HG02973 (cell line): ENCODE measurements around the gene CD93.

Source experiments
- ATAC-seq: cut with Tn5 transposase; IDR thresholded peaks from one replicate; pipeline ENCODE4 v1.9.1; 2021; ENCODE audit warnings: moderate library complexity; ENCODE audit not compliant: unreplicated experiment

Gene CD93

DNA sequence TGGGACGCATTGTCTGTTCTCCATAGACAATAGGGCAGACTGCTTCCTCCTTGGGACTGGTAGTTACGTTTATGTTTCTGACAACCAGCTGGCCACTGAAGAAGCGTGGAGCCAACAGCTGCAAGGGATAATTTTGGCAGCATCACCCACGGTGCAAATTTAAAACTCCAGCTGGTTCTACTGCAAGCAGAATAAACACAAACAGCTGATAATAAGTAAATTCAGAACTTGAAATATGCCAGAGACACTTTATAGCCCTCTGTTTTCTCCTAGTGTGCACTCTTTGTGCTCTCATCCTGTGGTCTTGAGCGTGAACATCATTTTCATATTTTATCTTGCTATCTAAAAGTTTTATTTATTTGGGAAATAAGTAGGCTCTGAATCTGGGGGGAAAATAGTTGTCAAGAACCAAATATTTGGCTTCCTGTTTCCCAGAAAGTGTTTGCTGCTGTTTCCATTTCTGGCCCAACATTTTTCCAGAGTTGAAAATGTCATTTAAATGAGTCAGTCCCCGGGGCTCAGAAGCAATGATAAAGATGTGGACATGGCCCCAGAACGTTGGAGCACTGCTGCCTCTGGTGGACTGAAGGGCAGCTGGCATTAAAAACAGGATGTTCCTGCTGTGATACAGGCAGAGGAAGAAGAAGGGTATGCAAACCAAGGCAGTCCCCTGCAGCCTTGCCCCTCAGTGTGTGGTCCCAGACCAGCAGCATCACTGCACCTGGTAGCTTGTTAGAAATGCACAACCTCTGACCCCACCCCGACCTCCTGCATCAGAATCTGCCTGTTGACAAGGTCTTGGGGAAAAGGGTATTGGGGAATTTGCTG is 24.2 kb downstream of the CD93 start:
- ATAC-seq = no peak

DNA sequence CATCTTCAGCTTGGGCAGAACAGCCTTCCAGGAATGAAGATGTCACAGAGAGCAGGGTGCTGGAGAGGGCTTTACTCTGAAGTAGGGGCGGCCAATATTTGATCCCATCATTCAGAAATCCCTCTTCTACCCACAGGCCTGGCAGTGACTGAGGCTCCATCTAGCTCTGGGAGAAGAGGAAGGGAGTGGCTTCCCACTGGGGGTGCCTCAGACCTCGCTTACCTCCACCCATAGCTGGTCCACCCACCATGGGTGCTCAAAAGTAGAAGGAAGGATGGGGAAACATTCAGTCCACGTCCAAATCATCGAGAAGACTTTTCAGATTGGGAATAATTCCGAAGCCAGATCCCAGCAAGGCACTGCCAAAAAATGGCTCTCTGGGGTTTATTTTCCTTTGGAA is 24.9 kb downstream of the CD93 start:
- no peak for ATAC-seq

DNA sequence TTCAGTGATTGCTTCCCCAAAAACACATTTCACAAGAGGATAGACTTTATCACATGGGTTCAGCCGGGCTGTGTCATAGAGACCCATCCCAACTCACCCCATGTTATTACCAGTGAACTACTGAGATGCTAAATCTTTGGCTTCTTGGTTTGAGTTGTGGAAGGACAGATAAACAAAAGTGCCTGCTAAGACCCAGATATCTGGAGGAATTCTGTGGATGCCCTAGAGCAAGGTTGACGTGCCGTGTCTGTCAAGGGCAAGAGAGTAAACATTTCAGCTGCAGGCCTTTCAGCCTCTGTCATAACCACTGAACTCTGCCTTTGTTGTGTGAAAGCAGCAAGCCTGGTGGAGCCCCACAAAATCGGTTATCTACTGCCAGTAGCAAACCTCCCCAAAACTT is 25.5 kb downstream of the CD93 start:
- ATAC-seq = no peak

DNA sequence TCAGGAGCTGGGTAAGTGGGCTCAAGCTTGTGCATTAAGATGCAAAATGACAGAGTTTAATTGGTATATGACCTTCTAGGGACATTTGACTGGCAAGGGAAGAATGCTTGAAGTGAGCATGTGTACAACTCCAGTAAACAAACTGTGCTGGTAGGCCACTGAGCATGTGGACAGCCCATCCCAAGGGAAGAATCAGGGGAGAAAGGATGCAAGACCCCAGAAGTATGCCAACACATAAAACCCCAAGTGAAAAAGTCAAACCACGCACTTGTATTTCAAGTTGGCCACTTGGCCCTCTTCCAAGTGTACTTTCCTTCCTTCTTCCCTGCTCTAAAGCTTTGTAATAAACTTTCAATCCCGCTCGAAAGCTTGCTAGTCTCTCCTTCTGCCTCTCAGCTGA is 26.3 kb downstream of the CD93 start:
- no peak for ATAC-seq

DNA sequence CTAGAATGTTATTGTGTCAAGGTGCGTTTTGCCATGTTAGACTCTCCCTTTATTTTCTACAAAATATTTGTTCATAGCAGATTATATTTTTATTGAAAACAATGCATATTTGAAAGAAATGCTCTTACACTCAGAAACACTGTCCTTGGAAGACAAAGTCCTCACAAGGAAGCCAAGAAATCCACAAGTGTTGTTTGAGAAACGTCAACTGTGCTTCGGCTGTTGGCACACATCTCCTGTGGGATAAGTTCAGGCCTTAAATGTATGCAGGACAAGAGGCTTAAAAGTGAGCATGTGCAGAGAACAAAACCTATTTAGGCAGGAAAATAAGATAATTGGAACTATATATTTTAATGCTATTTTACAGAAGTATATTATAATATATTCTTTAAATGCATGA is 27.1 kb downstream of the CD93 start:
- ATAC-seq = no peak

DNA sequence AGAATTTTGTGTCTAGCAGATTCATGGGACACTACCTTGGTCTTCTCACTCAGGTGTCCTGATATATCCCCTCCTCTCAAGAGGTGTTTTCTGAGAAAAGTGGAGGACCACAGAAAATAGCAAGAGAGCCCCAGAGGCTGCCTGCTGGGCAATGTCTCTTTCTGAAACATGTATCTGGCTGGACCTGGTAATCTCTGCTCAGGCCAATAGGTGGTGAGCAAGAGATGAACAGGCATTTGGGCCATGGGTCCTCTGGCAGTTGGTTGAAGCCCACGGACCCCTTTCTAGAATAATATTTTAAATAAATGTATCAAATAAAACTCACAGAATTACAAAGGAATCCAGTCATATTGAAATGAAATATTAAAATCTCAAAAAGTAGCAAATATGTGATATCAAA is 27.9 kb downstream of the CD93 start:
- no peak for ATAC-seq

DNA sequence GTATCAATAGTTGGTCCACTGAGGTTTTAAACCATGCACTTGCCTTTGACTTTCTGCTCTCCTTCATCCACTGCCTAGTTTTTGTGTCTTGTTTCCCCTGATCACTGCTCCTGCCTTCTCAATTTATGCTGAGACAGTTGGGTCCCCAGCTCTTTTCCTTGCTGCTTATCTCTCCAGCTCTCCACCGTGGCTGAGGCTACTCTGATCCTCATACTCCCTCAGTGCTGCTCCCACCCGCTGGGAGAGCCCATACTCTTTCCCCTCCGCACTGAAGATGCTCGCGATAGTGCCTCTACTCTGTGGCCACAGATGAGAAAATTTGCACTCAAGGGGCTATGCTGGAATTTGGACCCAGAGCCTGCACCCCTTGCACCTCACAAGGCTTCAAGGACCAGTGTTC is 33.2 kb downstream of the CD93 start:
- ATAC-seq = no peak

DNA sequence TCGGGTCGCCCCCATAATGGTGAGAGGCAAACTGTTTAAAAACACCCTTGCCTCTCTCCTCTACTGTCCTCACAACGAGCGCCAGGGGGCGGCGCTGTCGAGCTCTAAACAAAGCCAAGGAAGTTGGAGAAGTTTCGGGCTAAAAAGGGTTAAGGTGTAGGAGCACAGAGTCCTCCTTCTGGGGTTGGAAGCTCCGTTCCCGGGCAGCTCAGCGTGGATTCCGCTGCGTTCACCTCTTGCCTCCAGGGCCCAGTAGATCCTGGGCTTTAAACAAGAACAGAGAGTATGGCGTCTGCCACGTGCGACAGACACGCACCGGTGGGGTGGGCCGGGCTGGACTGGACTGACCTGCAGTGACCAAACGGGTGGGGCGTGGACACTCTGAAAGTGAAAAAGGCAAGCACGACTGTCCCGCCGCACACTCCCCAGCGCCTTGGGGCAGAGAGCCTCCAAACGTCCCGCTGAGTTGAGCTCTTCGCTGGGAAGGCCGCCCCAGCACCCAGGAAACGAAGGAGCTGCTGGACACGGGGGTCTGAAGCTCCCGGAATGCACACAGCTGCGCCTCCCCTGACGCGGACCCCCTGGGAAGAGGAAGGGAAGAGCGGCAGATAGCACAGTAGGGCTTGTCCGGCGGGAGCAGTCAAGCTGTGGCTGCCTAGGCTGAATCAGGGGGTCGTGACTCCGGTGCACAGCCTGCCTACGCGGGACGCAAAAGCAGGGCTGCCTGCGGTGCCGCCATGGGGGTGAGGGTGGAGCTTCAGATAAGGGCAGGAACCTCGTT is 35.1 kb downstream of the CD93 start:
- no peak for ATAC-seq

DNA sequence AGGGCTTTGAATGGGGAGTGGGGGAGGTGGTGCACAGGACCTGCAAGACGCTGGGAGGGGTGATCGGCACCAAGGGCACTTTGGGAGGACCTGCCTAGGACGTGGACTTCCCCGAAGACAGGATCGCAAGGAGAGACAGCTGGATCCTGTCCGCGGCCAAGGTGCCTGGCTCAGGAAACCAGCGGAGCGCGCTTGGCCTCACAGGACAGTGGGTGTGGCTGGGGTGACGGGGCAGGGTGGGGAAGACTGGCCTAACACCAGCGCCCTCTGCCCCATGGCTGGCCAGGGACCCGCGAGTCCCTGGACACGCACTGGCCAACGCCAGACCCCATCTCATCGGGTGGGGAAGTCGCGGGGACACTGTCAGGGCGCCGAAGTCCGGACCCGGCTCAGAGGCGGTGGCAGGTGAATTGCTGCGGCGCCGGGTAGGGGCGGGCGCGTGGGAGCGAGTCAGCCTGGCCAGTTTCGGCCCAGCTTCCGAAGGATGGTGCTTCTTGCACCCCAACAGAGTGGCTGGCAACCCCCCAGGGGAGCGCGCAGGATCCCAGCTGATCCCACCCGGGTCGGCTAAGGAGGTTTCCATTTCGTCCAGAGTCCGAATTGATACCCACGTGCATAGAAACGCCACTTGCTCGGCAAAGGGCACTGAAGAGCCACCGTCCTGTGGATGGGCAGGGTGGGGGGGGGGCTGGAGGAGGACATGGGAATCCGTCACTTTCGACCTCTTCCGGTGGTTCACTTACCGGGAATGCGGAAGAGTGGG is 35.9 kb downstream of the CD93 start:
- no peak for ATAC-seq

DNA sequence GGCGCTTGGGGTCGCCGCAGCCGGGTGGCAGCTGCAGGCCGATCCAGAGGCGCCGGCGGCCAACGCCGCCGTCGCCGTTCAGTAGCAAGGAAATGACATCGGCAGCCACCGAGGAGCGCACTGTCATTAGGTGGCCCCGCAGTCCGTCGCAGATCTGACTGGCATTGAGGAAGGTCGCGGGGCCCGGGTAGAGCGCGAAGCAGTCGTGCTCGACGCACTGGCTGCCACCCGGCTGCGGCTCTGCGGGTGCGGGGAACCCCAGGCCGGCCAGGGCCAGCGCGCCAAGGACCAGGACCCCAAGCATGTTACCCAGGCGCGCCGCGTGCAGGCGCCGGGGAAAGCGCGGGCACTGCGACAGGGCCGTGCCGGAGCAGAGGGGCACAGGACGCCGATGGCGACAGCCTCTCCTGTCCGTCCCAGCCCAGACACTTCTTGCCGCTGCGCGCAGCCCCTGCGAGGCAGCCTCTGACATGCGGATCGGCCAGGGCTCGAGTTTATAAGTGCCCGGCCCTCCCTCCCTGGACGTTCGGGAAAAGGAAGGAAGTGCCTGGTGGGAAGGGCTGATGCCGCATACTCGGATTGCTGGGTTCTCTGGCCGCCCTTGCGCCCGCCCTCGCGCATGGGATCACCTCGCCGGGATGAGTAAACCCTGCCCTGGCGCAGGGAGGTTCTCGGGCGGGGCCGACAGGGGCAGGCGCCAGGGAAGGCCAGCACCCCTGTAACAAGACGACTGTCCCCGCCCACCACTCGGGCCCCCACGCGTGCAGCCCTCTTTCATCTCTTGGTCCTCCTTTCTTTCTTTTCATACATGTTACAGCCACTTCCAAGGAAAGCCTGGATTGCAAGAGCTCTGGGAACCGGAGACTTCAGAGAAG is 36.7 kb downstream of the CD93 start, which contains the start of gene THBD:
Gene THBD, minus strand, starts transcription at position 472 of the 875 bp plus-strand sequence. Its CDS starts 168 bp downstream, at position 304.
- ATAC-seq = no peak

DNA sequence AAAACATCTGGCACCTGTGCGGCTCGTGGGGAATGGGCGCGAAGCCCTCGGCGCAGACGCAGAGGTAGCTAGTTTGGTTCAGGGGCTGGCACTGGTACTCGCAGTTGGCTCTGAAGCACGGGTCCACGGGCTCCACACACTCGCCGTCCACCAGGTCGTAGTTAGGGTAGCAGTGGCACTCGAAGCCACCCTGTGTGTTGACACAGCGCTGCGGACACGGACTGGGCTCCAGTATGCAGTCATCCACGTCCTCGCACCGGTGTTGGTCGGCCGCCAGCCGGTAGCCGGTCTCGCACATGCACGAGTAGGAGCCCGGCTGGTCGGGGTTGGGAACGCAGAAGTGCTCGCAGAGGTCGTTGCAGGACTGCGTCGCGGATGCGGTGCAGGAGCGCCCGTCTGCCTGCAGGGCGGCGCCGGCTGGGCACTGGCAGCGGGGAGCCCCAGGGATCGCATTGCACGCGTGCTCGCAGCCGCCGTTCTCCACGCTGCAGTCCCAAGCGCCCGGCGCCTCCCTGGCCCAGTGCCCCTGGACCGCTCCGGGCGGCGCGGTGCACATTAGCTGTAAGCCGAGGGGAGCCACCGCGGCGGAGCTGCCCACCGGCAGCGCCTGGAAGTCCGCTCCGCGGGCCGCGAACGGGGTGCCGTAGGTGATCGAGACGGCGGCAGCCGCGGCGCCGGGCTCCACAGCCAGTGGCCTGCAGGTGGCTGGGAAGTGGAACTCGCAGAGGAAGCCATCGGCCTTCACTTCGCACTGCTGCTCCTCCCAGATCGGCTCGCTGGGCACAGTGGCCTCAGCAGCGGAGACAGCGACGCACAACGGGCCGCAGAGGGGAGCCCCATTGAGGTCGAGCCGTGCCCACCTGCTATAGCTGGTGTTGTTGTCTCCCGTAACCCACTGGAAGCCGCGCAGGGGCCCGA is 37.6 kb downstream of the CD93 start:
- no peak for ATAC-seq

DNA sequence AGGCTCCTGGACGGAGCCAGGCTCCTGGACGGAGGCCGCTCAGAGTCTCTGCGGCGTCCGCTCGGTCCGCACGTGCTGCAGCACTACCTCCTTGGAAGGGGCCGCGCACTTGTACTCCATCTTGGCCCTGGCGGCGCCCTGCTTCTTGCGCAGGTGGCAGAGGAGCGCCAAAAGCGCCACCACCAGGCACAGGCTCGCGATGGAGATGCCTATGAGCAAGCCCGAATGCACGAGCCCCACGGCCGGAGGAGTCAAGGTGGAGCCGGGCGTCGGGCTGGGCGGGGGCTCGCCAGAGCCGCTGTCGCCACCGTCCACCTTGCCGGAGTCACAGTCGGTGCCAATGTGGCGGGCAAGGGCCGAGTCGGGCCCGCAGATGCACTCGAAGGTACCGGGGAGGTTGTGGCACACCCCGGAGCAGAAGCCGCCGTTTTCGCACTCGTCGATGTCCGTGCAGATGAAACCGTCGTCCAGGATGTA is 38.3 kb downstream of the CD93 start:
- no peak for ATAC-seq

DNA sequence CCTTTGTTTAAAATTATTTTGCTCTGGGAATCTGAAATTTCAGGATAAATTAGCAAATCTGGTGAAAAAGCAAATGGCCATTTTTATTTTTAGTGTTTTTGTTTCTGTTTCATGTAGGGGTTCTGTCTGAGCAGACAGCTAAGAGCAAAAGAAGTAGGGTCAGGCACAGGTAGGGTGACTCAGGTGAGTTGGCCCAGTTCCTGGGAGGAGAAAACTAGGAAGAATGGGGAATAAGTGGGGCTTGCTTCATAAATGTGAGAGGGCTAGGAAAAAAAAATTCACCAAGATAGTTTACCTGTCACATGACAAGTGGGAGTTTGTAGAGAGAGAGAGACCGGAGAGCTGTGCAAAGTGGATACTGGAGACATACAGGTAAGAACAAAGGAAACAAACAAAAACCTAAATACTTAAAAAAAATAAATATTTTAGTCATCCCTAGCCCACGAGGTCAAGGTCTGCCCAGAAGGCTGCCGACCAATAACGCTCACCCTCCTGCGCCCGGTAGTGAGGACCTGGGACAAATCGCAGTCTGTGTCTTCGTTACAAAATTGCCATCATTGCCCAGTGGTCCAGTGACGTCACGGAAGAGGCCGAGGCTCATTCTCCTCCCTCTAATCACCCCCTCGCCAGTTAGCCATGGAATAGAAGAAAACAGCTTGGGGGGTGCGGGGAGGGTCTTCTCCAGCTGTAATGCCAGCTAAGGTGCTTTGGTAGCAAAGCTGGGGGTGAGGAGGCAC is 39.0 kb downstream of the CD93 start:
- no peak for ATAC-seq

DNA sequence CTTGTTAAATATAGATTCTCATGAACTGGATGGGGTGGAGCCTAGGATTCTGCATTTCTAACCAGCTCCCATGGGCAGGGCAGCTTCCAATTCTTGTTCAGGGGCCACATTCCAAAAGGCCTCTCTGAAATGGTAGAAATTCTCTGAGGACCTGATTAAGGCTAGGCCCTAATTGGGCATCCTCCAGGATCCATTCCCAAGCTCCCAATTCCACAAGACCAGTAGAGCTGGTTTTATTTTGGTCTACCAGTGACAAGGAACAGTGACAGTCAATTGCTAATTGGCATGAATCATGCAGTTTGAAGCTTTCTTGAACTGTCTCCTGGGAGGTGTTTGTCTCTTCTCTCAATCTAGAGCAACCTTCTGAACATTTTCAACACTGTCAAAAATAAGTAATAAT is 39.7 kb downstream of the CD93 start:
- no peak for ATAC-seq

DNA sequence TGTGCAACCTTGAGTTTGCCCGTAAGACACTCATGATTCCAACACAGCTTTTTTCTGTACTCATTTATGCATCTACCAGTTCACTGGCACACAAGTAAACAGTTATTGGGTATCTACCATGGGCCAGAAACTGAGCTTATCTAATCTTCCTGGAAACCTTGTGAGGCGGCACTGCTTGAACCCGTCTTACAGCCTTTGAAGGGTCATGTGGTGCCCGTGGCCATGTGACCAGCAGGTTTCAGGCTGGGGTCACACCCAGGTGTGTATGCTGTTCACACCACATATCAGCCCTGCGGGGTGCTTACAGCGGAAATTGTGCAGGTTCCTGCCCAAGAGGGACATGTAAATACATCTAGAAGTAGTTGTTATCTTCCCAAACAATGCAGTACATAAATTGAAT is 42.7 kb downstream of the CD93 start:
- no peak for ATAC-seq

DNA sequence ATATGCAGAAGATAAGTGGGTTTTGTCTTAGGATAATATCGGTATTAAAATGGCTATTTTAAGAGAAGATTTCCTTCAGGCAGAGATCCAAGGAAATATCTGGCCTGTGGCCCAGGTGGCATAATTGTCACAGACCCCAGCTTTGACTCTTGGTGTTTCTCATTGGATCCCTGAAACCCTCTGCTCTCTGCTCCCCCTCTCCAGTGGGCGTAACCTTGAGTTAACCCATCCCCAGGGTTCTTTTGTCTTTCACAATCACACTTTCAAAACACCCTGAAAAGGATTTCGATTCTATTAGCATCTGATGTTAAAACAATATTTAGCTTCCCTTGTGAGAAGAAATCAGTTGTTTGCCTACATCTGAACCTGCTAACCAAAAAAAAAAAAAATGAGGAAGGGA is 43.9 kb downstream of the CD93 start:
- no peak for ATAC-seq

DNA sequence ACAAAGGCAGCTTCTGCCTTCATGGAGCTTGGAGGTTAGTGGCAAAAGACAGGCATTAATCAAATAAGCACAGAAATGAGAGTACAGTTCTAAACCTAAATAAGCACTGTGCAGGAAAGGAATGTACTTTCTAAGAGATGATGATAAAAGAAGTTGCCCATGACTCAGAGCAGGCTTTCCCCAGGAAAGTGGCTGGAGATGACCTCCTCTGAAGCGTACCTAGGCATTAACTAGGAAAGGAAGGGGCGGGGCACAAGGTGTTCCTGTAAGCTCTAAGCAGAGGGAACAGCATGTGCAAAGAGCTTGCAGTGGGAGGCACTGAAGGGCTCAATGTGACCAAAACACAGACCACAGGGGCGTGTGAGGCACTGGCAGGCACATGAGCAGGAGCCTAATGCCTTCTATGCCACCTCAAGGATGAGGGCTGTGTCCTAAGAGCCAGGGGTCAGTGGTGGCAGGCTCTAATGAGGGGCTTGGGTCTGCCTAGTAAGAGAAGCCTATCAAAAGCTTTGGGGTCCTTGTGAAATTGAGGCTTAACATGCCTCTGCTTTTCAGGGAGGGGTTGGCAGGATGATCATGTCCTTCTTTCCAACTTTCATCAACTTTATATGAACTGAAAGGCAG is 46.1 kb downstream of the CD93 start:
- ATAC-seq = no peak

DNA sequence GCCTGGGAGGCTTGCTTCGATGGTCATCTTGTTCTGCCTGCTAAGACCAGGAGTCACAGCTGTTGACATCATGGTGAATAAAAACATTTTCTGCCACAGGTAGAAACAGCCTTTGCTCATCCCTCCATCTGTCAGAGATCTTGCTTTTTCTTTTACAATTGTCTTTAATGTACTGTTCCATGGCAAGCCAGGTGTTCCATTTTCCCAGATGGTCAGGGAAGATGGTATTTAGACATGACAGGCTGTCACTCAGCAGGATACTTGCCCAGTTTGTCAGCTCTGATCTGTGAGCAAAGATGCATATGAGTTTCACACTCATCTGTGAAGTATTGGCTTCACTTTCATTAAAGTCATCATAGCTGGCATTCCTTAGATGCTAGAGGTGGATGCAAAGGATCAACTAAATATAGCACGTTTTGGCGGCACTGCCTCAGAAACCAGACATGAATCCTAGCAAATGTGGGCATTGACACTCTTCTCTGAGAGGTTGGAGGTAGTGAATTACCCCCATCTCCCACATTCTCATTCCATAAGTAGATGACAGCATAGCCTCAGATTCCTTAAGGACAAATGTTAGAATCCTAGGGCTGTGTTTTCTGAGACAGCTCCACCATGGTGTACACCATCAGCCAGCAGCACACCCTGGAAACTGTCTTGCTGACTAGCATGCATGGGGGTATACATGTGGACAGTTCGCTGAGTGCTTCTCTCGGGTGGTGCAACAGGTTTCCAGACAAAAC is 46.8 kb downstream of the CD93 start:
- ATAC-seq = no peak
